Aorta (tissue), 5 donors: ENCODE results near the gene NPY4R2. TPM values are rescaled to one million over a fixed set of nuclear protein-coding genes. Genes with fewer than 3 reads are reported as not detected.
"Not testable (repeated sequence)": the region's sequence is repeated elsewhere in the genome, so short reads cannot be mapped to it uniquely, and the experiment has no call there.

ENCODE experiments used
- ATAC-seq: fragments of 200-7000 bp; cut with Tn5 transposase; one replicate; pipeline ENCODE4 v1.9.1; 2022; ENCODE audit warnings: moderate library complexity; ENCODE audit not compliant: low FRiP score
- DNase-seq, 2 donors: peaks; one replicate each; pipeline ENCODE4 v3.0.0-alpha.2; 2020
- H3K27ac ChIP-seq, 2 donors: one replicate each; pipeline ENCODE4 v1.5.1; 2013; ENCODE audit warnings: low read length in 2 of 2, mild to moderate bottlenecking in 2 of 2, moderate library complexity in 2 of 2, control low read depth in 1 of 2, inconsistent platforms in 1 of 2, low read depth in 1 of 2
- H3K27me3 ChIP-seq, 2 donors: one replicate each; pipeline ENCODE4 v1.6.1; 2013; ENCODE audit warnings: control low read depth in 1 of 2, low read length in 1 of 2, mild to moderate bottlenecking in 1 of 2, moderate library complexity in 1 of 2; ENCODE audit not compliant: insufficient read depth in 2 of 2, control insufficient read depth in 1 of 2
- H3K36me3 ChIP-seq, 2 donors: one replicate each; pipeline ENCODE4 v1.6.1; 2013; ENCODE audit warnings: control low read depth in 1 of 2, low read length in 1 of 2, mild to moderate bottlenecking in 1 of 2; ENCODE audit not compliant: insufficient read depth in 2 of 2, control insufficient read depth in 1 of 2
- H3K4me1 ChIP-seq, 2 donors: one replicate each; pipeline ENCODE4 v1.6.1; 2013; ENCODE audit warnings: low read length in 2 of 2, control low read depth in 1 of 2, mild to moderate bottlenecking in 1 of 2, moderate library complexity in 1 of 2; ENCODE audit not compliant: insufficient read depth in 2 of 2, control insufficient read depth in 1 of 2
- H3K4me3 ChIP-seq, 2 donors: one replicate each; pipeline ENCODE4 v1.5.1; 2013; ENCODE audit warnings: low read length in 2 of 2, control low read depth in 1 of 2, mild to moderate bottlenecking in 1 of 2
- H3K9me3 ChIP-seq: one replicate; pipeline ENCODE4 v1.6.1; 2013; ENCODE audit warnings: mild to moderate bottlenecking, low read length; ENCODE audit not compliant: control insufficient read depth
- WGBS, 2 donors: extraction: QIAGEN DNeasy Blood & Tissue Kit; methylation state at CpG; one replicate each; pipeline ENCODE4 v1.1.7; 2013; 5-methylcytosine and 5-hydroxymethylcytosine counted together
- intact Hi-C, 2 donors: fragments of 100-400 bp; cut with DNase I; formaldehyde crosslinking; loops; one replicate each; pipeline versions ENCODE4 v1.14.2 to v1.15.0; 2022
- polyA plus RNA-seq, 2 donors: library from polyadenylated mRNA; stranded (reverse); fragments of 200-250 nt; gene quantifications; one replicate each; pipeline ENCODE4 v1.2.3, GENCODE V29; 2013
- total RNA-seq, 2 donors: library from RNA; stranded (reverse); fragmentation: NEBNext Ultra II Directional; extraction: Animal tissue kit (Norgen Biotek cat#: 25700); gene quantifications; one replicate each; pipeline ENCODE4 v1.2.1, GENCODE V29; 2021
- donor health status: healthy with polysubstance abuse.
- donor health status: Bipolar disorder and iron deficiency.
- donor health status: DM: no; HTN: no; CAD: no.
- donor health status: DM: no; HTN: no; CAD: no.
- donor health status: DM: yes; HTN: yes; CAD: no.

The NPY4R2 gene
- total and polyA plus RNA-seq, 4 donors, result not detected

GRCh38 chr10:47924628-47925027 lies 6.2 kb downstream of the NPY4R2 start:
- DNase-seq, H3K4me3 ChIP-seq, ATAC-seq, H3K27ac ChIP-seq, H3K27me3 ChIP-seq, H3K36me3 ChIP-seq, H3K4me1 ChIP-seq, H3K9me3 ChIP-seq, intact Hi-C loops: not testable (repeated sequence)
- WGBS, 2 donors, result 81 to 90% methylated on average over 3 of the region's 5 CpGs

GRCh38 chr10:47927147-47927916 lies 8.9 kb downstream of the NPY4R2 start:
- WGBS, 2 donors, result no CpG with 5 or more reads among the region's 9 CpGs
- H3K4me1 ChIP-seq, ATAC-seq, H3K4me3 ChIP-seq, H3K27ac ChIP-seq, H3K27me3 ChIP-seq, intact Hi-C loops, H3K36me3 ChIP-seq, H3K9me3 ChIP-seq, DNase-seq: not testable (repeated sequence)

DNA sequence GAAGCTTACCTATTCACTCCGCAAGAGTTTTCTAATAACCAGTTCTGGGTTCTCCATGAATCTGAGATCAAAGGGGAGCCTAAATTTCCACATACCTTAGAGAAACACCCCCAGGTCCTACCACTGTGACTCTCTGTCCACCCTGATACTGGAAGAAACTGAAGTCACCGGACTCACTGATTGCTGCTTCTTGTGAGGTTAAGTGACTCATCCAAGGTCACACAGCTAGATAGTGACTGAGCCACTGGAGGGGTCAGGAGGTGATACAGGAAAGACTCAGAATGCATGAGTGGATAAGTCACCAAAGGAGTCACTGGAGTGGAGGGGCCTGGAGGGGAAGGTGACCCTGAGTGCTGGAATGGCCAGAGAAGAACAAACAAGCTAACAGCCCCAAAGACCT lies 9.8 kb downstream of the NPY4R2 start:
- H3K4me1 ChIP-seq, H3K27ac ChIP-seq, ATAC-seq, DNase-seq, H3K36me3 ChIP-seq, H3K4me3 ChIP-seq, intact Hi-C loops, H3K9me3 ChIP-seq, H3K27me3 ChIP-seq: not testable (repeated sequence)
- WGBS, 2 donors, result no CpG with 5 or more reads among the region's 2 CpGs

GRCh38 chr10:47932824-47933223 lies 14.4 kb downstream of the NPY4R2 start:
- H3K36me3 ChIP-seq, H3K27ac ChIP-seq, H3K9me3 ChIP-seq, H3K4me1 ChIP-seq, DNase-seq, ATAC-seq, intact Hi-C loops, H3K27me3 ChIP-seq, H3K4me3 ChIP-seq: not testable (repeated sequence)
- no CpG with 5 or more reads among the region's 1 CpG for WGBS, 2 donors

GRCh38 chr10:47933462-47933861 lies 15.0 kb downstream of the NPY4R2 start:
- H3K9me3 ChIP-seq, H3K27ac ChIP-seq, H3K4me3 ChIP-seq, H3K36me3 ChIP-seq, H3K4me1 ChIP-seq, intact Hi-C loops, DNase-seq, ATAC-seq, H3K27me3 ChIP-seq: not testable (repeated sequence)
- WGBS, 2 donors, result 92% methylated on average over 1 of the region's 6 CpGs; no CpG with 5 or more reads in 1 of the 2 donors

DNA sequence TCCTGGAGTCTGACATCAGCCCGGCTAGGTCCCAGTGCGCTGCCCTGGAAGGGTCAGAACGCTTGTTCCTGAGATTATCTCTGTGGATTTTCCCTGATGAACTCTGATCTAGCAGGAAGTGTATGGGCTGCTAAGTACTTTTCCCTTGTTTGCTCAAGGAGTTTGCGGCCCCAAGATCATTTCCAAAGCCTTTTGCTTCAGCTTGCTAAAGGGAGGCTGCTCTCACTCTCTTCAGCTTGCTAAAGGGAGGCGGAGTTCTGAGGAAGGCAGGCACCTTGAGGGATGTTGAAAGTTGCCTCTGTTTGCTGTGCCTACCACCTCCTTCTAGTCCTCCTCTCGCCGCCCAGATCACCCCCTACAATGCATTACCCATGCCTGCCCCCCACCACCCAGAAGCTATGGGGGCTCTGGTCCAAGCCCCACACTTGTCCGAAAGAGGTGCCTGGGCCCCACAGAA lies 18.3 kb downstream of the NPY4R2 start:
- H3K4me1 ChIP-seq, H3K4me3 ChIP-seq, H3K36me3 ChIP-seq, intact Hi-C loops, H3K27me3 ChIP-seq, DNase-seq, H3K9me3 ChIP-seq, ATAC-seq, H3K27ac ChIP-seq: not testable (repeated sequence)
- WGBS, 2 donors, result 86 to 88% methylated on average over 7 of the region's 8 CpGs

GRCh38 chr10:47937634-47938033 lies 19.2 kb downstream of the NPY4R2 start:
- ATAC-seq, H3K4me3 ChIP-seq, H3K4me1 ChIP-seq, DNase-seq, H3K27me3 ChIP-seq, H3K27ac ChIP-seq, H3K9me3 ChIP-seq, intact Hi-C loops, H3K36me3 ChIP-seq: not testable (repeated sequence)
- 83% methylated on average over 1 of the region's 3 CpGs; no CpG with 5 or more reads in 1 of the 2 donors for WGBS, 2 donors

DNA sequence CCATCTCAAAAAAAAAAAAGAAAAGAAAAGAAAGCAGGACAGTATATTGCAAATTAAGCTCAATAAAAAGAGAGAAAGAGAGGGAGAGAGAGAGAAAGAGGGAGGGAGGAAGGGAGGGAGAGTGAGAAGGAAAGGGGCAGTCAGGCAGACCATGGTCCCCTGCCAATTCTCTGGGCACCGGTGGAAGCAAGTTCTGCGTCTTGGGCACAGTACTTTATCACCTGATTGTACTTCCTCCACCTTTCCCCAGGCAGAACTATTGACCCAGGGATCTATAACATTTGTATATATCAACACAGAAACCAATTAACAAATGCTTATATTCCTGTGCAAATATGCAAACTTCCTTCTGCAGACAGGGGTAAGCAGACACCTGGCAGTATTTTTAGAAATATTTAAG lies 22.4 kb downstream of the NPY4R2 start:
- H3K4me3 ChIP-seq, H3K36me3 ChIP-seq, ATAC-seq, intact Hi-C loops, H3K4me1 ChIP-seq, H3K27ac ChIP-seq, H3K9me3 ChIP-seq, DNase-seq, H3K27me3 ChIP-seq: not testable (repeated sequence)
- whole genome bisulfite sequencing, 2 donors, result 7 to 46% methylated on average over 2 of the region's 2 CpGs

GRCh38 chr10:47941379-47941778 lies 22.9 kb downstream of the NPY4R2 start:
- H3K4me1 ChIP-seq, H3K9me3 ChIP-seq, intact Hi-C loops, H3K27me3 ChIP-seq, ATAC-seq, DNase-seq, H3K27ac ChIP-seq, H3K36me3 ChIP-seq, H3K4me3 ChIP-seq: not testable (repeated sequence)
- whole genome bisulfite sequencing, 2 donors, result 18 to 23% methylated on average over 6 of the region's 6 CpGs
